AG09319 (cell line): ENCODE data around the gene SH2D4B.

Source experiments
- DNase-seq: peaks from one replicate; pipeline ENCODE4 v3.0.0-alpha.2; 2010; ENCODE audit warnings: low read depth; ENCODE audit errors: extremely low read depth
- TF ChIP-seq, protein P1 (sequence below): IDR thresholded peaks from 2 replicates; pipeline ENCODE4 v1.5.1; 2011; ENCODE audit warnings: low read depth, mild to moderate bottlenecking, inconsistent platforms, low read length, moderate library complexity

Gene SH2D4B

DNA sequence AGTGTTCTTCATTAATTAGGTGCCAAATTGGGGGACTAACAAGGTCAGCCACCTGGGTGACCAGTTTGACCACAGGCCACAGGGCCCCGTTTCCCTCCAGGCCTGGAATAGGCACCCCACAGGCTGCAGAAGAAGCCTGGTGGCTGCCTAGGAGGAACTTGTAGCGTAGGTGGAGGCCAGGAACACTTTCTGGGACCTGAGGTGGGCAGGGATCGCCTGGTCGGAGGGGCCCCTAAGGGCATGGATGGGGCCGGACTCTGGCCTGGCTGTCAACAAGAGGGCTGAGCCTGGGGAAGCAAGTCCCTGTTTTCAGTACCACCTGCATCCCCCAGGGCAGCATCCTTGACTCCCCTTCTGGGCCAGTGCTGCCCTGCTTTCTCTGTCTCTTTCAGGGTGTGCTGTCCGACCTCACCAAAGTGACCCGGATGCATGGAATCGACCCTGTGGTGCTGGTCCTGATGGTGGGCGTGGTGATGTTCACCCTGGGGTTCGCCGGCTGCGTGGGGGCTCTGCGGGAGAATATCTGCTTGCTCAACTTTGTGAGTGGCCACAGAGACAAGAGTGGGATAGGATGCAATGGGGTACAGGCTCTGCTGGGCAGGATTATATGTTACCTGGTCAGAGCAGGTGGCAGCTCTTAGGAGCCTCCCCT is 30.7 kb upstream of the SH2D4B start:
- DNase-seq: no peak
- TF ChIP-seq, protein P1, sequence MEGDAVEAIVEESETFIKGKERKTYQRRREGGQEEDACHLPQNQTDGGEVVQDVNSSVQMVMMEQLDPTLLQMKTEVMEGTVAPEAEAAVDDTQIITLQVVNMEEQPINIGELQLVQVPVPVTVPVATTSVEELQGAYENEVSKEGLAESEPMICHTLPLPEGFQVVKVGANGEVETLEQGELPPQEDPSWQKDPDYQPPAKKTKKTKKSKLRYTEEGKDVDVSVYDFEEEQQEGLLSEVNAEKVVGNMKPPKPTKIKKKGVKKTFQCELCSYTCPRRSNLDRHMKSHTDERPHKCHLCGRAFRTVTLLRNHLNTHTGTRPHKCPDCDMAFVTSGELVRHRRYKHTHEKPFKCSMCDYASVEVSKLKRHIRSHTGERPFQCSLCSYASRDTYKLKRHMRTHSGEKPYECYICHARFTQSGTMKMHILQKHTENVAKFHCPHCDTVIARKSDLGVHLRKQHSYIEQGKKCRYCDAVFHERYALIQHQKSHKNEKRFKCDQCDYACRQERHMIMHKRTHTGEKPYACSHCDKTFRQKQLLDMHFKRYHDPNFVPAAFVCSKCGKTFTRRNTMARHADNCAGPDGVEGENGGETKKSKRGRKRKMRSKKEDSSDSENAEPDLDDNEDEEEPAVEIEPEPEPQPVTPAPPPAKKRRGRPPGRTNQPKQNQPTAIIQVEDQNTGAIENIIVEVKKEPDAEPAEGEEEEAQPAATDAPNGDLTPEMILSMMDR: no peak

DNA sequence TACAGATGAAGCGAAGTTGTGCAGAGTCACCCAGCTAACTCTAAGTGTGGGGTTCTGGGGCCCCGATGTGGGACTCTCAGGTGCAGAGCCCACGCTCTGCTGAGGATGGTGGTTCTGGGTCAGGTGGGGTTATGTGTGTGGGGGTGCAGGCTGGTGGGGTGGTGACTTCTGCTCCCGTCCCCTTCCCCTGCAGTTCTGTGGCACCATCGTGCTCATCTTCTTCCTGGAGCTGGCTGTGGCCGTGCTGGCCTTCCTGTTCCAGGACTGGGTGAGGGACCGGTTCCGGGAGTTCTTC is 28.6 kb upstream of the SH2D4B start:
- no peak for DNase-seq
- TF ChIP-seq, protein P1: no peak

DNA sequence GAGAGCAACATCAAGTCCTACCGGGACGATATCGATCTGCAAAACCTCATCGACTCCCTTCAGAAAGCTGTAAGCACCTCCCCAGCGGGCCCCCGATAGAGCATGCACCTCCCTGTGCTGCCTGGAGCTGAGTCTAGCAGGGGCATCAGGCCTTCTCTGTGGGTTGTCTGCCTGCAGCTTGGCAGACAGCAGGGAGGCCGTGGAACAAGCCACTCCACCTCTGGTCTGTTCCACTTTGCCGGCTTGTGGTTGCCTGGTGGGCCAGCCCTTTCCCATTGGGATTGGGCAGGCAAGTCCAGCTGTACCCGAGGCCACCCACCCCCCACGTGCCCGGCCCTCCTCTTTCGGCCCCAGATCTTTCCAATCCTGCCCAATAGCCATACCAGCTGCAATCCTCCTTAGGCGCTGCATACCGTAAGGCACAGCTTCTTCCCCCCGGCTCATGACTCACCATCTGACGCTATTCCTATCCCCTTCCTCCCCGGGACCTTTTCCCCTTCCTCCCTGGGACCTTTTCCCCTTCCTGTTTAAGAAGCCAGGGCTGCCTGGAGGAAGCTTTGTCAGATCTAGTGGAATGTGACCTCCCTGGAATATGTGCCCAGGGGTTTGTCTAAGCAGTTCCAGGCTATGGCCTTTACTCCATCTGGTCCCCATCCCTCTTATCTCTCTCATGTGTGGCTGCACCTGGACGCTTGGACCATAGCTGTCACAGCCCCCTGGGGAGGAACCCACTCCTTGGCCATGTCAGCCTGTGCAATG is 28.1 kb upstream of the SH2D4B start:
- TF ChIP-seq, protein P1: no peak
- no peak for DNase-seq

DNA sequence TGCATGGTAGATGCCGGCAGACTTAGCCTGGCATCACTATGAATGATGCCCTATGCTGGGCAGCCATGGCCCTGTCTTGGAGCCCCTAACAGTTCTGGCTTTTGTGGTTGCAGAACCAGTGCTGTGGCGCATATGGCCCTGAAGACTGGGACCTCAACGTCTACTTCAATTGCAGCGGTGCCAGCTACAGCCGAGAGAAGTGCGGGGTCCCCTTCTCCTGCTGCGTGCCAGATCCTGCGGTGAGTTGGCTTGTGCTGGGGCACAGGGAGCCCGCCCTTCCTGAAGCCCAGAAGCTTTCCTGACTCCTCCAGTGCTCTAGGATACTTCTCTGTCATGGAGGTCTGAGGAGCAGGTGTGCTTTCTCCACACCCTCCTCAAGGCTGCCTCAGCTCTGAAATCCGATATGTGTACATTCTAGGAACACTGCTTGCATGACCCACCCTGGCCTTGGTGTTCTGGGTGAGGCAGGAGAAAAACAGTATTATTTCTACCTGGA is 25.6 kb upstream of the SH2D4B start:
- no peak for DNase-seq
- TF ChIP-seq, protein P1: no peak

DNA sequence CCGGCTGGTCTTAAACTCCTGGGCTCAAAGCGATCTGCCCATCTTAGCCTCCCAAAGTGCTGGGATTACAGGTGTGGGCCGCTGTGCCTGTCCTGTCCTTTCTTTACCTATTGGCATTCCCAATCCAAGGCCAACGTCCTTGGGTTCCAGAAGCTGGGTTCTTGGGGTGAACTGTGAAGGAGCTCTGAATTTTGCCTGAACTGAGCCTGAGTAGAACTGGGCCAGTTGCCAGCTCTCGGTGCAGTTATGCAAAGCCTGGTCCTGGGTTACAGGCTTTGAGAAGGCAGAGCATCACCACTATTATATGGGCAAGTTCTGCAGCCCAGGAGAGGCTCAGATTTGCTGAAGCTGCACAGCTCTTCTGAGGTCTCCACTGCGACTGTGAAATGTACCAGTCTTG is 24.6 kb upstream of the SH2D4B start:
- TF ChIP-seq, protein P1: no peak
- no peak for DNase-seq

DNA sequence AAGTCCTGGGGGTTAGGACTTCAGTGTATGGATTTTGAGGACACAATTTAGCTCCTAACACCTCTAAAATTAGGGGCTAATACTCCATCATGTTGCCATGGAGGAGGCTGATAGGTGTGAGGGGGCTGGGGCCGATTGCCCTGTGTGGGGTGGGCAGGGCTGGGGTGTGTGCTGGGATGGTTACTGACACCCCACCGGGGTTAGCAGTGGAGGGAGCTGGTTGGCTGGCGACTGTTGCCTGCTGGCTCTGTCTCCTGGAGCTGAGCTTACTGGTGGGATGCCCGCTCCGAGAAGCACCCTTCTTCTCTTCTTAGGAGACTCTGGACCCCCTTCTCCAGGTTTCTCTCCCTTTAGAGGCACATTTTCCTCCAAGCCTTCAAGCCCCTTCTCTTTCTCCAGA is 22.2 kb upstream of the SH2D4B start:
- DNase-seq: no peak
- TF ChIP-seq, protein P1: no peak

DNA sequence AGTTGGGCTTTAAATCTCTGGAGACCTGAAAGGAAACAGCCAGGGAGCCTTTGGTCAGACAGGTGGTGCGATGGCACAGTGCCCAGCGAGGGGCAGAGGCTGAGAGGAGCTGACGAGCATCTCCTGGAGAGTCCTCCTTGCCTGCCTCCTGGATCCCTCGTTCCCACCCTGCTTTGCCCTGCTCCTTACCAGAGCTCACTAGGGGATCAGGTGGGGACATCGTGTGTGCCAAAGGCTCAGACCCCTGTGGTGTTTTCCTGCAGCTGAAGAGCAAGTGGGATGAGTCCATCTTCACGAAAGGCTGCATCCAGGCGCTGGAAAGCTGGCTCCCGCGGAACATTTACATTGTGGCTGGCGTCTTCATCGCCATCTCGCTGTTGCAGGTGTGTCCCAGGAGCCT is 21.8 kb upstream of the SH2D4B start:
- no peak for DNase-seq
- TF ChIP-seq, protein P1: no peak
